HG02884 (cell line): ENCODE results near the gene IRAK1.

Experiments
- ATAC-seq: cut with Tn5 transposase; IDR thresholded peaks from one replicate; pipeline ENCODE4 v1.9.1; 2021; ENCODE audit warnings: mild to moderate bottlenecking, moderate library complexity; ENCODE audit not compliant: unreplicated experiment

IRAK1 gene

DNA sequence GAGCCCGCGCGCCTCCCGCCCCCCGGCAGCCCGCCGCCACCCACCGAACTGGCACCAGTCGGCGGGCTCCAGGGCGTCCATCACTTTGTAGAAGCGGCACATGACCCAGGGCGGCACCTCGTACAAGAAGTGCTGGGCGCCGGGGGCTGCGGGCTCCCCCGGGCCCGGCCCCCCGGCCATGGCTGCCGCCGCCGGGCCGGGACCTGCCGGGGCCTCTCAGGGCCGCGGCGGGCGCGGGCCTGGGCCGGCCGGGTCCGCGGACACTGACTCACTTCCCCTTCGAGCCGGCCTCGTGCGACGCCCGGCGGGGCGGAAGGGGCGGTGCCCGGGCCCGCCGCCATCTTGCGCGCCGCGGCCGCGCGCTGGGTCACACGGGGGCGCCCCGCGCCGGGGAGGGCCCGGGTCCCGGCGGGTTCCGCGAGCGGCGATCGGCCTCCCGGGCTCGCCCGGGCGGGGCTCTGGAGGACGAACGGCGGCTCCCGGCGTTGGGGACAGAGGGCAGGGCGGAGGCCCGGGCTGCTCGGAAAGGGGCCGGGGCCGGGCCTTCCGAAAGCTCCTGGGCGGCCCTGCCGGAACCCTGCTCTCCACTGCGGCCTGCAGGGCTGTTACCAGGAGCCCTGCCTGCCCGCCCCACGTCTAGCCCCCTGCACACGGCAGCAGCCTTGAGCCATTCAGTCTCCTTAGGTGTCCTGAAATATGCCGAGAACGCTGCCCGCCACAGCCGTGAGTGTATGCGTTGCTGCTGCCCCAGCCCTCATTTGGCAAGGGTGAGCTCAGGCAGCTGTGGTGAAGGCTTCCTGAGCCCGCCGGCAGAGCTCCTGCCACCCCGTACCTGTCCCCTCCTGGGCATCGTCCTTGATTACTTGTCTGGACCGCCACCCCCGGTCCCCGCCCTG is at the start of gene IRAK1:
TSS of gene IRAK1 (minus strand) at position 270 of the 896 bp plus-strand sequence. CDS start at position 180, 90 bp downstream.
- ATAC-seq, result peak; percentile 71

DNA sequence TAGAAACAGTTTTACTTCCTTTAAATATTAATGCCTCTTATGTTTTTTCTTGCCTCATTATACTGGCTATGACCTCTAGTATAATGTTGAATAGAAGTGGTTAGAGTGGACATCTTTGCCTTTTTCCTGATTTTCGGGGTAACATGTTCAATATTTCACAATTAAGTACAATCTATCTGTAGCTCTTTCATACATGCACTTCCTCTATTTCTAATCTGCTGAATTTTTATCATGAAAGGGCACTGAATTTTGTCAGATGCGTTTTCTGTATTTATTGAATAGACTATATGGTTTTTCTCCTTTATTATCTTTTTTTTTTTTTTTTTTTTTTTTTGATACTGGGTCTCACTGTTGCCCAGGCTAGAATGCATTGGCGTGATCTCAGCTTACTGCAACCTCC is 48.9 kb upstream of the IRAK1 start:
- ATAC-seq, result no peak

DNA sequence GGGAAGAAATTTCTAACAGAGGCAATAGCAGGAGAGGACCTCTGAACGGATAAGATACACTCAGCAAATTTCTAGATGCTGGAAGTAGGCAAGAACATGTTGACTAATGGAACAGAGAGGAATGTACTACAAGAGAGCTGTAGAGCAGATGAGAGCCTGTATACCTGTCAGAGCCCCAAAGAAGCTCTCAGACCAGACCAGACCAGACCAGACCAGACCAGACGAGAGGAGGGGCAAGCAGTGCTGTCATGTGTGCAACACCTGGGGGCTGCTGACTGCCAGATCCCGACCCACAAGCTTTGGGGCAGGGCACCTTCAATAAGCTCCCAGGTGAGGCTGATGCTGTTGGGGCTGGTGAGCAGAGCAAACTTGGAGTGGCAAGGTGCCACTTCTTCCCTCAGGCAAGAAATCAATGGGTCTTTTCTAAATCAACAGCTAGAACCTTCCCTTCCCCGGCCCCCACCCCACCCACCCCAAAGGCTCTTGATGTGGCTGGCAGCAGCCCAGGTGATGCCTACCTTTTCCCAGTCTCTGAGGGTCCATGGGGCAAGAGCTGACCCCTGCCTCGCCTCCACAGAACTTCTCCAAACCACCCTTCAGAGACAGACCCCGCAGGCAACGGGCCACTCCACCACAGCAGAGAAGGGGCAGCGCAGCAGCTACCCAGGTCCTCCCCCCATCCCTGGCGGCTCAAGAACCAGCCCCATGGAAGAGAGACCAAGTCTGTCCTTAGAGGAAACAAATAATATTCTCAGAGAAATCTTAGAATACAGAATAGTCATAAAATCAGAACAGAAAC is 45.1 kb upstream of the IRAK1 start:
- ATAC-seq, result no peak

DNA sequence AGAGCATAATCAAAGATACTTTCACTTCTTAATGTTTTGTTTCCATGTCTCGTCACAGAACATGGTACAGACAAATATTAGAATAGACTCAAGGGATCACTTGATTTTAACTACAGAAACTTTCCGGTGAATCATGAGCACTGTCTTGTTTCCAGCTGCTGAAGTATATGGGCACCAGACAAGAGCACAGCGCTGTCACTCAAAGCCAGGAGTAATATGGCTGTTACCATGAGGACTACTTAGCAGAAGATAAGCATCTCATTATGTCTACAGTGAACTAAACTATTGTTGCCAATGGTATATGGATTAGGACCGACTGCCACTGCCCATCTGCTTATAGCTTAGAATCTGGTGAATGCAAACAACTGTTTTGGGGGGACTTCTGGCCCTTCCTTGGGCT is 43.5 kb upstream of the IRAK1 start:
- no peak for ATAC-seq

DNA sequence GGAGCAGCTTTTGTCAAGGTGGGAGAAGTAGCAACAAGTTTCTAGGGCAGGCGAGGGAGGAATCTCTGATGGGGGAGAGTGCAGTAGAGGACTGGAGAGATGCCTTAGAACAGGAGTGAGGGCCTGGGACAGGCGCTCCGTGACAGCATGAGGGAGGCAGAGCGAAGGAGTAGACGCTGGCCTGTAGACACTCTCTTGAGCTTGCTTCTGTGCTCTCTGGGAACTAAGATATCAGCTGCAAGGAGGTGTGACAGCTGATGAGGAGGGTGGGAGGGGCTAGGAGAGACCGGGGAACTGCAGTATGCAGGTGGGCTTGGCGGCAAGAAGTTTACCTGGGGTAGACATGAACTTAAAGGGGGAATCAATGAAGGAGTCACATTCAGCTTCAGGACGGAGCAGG is 42.1 kb upstream of the IRAK1 start:
- no peak for ATAC-seq

DNA sequence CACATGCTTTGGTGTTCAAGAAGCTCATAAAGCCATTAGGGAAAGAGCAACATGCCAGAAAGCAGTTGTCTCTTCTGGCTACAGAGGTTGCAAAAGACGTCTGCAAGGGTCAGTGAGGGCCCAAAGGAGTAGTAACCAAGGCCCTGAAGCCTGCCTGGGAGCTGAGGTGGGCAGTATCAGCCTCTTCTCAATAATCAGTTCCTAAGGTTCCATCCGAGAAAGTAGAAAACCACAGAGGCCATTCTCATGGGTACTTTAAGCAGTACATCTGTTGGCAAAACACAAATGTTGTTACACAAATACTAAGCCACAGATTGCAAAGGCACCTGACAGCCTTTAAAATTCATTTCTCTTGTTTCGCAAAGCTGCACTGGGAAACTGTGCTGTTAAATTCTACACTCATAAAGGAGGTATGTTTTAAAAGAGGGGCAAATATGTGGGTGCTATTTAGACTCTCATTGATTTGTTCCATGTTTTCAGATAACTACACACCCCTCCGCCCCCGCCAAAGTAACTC is 40.1 kb upstream of the IRAK1 start:
- ATAC-seq, result no peak

DNA sequence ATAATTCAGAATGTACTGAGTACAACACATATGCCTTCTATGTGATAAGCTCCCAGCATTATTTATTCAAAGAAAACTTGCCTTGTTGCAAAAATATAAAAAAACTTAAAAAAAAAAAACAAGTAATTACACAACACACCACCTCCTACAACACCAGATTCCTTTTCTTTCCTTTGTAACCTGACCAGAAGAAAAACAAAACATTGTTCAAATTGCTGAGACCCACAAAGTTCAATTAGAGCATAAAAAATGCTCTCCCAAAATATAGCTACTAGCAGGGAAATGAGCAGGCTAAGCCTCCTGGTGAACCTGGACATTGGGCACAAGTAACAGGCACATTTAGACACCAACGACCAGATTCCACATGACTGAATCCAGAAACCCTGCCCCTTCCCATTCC is 39.5 kb upstream of the IRAK1 start:
- no peak for ATAC-seq

DNA sequence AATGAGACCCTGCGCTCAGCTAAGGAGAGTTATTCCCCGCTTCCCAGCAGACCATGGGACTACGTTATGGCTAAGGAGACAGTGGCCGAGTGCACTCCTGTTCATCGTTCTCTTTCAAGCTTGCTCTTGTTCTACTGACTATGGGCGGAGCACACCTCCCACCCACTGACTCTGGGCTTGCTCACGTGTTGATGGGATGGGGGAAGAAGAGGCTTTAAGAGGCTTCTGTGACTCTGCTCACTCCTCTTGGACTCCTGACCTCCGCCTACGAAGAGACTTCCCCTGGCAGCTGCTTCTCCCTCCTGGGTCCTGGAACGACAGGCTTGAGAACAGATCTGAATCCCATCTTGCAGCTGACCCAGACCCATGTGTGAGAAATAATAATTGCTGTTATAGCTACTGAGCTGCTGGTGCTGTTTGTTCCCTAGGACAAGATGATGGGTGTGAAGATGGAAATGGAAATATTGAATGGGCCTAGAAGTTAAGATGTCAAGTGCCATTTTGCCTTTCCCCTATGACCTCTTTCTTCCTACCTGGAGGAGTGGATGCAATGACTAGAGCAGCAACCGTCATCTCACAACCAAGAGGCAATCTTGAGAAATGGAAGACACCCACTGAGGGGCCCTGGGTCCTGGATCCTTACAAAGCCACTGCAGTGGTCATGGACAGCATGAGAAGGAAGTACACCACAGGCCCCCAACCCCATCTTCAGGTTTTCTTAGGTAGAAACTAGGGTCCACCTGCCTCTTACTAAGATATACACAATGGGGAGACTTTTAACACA is 38.7 kb upstream of the IRAK1 start:
- no peak for ATAC-seq

DNA sequence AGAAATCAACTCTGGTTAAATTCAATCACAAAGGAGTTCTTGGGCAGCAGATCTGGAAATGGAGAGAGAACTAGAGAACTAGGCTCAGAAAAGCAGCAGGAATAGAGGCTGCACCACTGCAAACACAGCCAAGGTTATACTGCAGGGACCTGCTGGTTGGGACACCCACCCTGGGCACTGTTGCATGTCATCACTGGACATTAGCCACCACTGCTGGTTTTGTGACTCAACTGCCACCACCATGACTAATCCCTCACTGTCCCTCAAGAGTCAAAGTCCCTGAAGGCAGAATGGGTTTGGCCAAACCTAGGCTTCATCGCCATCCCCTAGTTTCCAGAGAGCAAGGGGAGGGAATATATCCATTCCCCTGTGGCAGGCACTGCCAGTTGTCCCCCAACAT is 38.1 kb upstream of the IRAK1 start:
- ATAC-seq, result no peak

DNA sequence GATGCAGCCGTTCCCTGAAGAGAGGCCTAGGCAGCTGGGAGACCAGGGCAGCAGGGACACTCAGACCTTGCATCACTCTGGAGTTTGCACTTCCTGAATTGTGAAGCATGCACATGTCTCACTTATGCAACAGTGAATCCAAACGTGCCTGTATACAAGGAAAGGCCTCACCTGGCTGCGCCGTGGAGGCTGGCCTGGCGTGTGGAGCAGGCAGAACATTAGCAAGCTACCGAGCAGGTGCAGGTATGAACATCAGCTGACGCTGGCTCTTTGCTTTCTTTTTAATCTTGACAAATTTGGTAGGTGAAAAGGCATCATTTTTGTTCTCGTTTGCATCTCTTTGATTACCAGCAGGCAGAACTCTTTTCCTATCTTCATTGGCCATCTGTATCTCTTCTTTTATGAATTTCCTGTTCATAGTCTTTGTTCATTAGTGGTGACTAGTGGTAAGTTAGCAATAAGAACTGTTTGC is 37.1 kb upstream of the IRAK1 start:
- ATAC-seq, result no peak

DNA sequence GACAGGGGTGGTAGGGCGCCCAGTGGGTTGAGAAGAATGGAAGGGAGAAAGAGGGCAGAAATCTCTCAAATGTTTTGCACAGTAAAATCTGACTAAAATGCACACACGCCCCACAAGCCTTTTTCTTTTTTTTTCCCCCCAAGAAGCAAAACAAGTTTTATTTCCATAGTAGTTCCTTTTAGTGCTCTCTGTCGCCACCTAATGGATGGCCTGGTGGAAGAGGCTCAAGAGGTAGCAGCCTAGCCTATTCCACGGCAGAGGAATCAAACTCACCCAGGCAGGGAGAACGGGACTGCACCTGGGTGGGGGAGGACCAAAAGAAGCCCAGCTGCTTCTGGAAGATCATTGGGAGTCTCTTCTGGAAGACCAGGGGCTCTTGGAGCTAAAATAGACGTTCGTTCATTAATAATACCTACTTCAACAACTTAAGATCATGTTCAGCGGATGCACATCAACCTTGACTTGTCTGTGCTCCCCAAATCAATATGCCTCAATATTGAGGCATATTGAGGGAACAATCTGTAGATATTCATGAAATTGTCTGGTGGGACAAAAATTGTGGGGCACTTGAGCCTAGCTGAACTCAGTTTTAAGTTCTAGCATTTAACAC is 31.6 kb upstream of the IRAK1 start:
- no peak for ATAC-seq

DNA sequence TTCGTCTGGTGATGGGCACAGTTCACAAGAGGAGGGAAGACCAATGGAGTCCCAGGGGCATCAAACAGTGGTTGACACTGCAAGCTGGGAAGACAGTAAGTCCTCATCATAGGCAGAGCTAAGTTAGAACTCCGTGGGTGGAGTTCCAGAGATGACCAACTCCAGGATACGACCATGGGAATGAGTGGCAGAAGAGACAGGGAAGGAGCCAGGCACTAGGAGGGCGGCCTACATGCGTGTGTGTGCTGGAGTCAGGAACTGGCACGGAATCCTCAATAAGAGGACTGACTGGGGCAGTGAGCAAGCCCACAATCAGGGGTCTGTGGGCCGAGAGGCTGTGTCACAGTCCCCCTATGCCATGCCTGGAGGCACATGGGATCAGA is 30.4 kb upstream of the IRAK1 start:
- ATAC-seq, result no peak

DNA sequence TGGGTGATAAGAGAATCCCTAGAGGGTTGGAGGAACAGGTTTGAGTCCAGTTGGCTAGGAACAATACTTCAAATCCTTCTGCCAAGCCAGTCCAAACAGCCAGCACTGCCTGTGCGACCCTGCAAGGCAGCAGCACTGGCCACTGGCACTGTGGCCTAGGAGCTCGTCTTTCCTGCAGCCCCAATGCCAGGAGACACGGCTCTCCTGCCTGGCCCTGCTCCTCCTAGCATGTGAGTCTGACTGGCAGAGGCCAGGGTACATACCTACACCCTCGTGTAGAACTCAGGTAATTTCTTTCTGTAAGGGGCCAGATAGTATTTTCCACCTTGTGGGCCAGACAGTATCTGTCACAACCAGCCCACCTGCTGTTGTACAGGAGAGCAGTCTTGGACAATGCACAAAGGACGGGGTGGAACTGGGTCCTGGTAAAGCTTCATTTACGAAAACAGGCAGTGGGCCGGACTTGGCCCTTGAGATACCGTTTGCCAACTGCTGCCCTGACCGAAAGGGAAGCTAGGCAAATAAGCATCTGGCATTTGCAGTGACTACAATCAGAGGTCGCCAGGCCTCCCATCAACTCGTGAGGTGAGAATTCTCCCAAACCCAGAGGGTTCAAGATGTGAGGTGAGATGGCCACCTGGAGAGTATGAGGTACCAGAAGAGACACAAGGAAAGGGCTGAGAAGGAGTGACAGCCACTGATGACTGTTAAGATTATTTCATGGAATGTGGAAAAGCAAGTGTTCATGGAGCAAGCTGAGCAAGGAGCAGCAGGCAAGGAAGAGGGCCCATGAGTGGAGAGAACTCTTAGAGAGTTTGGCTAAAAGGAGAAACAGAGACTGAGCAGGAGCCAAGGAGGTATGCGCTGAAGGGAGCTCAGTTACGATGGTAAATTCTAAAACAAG is 29.8 kb upstream of the IRAK1 start:
- ATAC-seq, result no peak

DNA sequence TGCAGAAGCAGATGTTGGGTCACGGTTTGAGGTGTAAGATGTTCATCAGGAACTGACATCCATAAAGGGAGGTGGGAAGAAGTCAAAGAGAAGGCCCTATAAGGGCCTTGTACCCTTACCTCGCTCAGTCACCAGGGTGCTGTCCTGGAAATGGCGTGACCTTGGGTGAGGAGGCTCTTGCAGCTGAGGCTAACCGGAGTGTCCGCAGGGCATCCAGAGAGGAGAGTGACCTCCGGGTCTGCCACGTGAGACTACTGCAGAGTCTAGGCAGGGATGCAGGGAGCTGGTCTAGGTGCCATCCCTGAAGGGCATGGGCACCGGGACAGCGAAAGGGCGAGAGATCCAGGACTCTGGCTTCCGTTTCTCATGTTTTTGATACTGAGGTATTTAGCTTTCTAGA is 28.7 kb upstream of the IRAK1 start:
- no peak for ATAC-seq

DNA sequence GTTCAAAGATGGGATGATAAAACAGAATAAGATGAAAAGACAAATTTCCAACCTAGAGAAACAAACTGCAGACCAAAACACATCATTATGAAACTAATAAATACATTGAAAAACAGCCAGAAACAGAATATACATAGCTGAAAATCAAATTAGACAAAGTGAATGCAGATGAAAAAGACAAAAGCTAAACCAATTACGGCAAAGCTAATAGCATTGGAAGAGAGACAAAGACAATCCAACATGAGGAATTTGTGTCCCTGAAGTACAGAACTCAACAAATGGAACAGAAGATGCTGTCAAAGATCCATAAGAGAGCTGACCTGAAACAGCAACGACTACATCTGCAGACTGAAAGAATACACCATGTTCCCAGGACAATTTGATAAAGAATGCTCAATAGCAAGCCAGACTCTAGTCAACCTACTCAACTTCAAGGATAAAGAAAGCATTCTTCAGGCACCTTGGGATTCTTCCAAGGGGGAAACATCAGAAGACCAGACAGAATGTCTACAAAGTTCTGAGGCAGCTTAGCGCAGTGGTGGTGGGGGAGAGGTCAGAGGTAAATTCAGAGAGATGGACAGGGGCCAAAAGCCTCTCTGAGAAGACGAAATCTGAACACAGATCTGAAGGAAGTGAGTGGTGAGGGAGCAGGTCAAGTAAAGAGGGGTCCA is 27.4 kb upstream of the IRAK1 start:
- ATAC-seq, result no peak

DNA sequence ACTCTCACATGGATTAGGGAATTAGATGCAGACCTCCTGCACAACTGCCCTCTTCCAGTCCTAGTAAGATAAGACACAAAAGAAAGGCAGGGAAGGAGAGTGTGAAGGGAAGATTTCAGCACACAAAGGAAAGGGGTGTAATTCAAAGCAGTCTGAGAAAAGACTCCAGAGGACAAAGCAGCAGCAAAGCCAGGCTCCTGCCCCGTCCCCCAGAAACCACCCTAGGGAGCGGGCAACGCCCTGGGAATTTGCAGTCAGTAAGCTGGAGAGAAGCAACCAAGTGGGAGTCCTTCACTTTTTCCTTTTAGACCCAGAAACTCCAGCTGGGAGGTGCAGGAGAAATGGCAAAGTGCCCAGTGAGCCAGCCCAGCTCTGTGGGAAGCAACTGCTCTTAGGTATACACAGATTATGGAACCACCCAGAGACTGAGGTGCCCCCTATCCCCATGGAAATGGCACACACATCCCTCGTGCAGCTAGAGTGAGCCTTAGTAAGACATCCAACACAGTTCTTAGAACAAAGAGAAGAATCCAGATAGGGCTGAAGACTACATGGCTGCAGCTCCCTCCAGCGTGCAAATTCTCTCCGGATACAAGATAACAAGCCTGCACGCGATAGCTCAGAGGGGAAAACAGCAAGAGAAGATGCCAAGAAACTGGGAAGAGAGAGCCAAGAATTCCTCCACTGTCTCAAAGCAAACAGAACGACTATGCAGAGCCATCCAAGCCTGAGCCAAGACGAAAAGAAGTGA is 26.5 kb upstream of the IRAK1 start:
- no peak for ATAC-seq

DNA sequence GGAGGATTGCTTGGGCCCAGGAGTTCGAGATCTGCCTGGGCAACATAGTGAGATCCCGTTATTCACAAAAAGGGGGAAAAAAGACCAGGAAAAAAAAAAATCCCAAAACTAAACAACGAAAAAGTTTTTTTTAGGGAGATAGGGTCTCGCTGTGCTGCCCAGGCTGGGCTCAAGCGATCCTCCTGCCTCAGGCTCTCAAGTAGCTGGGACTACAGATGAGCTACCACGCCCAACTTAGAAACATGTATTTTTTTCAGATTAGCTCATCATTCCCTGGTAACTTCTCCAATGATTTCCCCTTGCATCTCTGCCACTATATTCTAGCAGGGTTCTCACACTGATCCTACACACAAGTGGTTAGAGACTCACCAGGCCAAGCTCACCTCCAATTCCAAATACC is 24.4 kb upstream of the IRAK1 start:
- no peak for ATAC-seq

DNA sequence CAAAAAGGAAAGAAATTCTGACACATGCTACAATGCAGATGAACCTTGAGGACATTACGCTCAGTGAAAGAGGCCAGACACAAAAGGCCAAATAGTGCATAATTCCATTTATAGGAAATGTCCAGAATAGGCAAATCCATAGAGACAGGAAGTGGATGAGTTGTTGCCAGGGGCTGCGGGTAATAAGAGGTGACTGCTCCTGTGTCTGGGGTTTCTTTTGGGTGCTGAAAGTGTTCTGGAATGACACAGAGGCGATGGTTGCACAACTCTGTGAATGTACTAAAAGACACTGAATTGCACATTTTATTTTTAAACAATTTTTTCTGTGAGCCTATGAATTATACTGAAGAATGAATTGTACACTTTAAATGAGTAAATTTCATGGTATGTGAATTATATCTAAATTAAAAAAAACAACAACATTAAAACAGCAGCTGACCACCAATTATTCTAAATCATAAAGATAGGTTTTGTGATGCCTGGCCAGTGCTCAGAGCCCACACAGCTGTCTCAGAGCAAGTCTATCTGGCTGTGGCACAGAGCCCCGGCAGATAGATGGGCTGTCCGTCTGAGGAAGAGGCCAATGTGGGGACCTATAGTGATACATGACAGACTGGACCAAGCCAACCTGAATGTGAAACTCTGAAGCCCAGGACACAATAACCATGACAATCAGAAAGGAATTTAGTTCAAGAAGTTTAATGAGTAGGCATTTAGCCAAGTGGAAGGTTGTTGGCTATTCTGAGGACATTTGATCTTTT is 23.5 kb upstream of the IRAK1 start:
- no peak for ATAC-seq
